AG09309 (cell line): ENCODE measurements around the gene DNMT3A.

Source experiments
- DNase-seq: peaks from one replicate; pipeline ENCODE4 v3.0.0-alpha.2; 2010; ENCODE audit warnings: low read depth
- H3K4me3 ChIP-seq: 2 replicates; pipeline ENCODE4 v1.5.1; 2011; ENCODE audit warnings: mild to moderate bottlenecking, low read depth, low read length, moderate library complexity; ENCODE audit not compliant: control insufficient read depth
- TF ChIP-seq, protein P1 (sequence below): IDR thresholded peaks from 2 replicates; pipeline ENCODE4 v1.5.1; 2011; ENCODE audit warnings: mild to moderate bottlenecking, low read depth, low read length, inconsistent platforms; ENCODE audit not compliant: insufficient read depth, control insufficient read depth; ENCODE audit errors: missing control alignments

The DNMT3A gene

GRCh38 chr2:25246001-25246400 is 95.7 kb downstream of the DNMT3A start:
- H3K4me3 ChIP-seq, result no peak overlapping the region
- no peak for DNase-seq
- TF ChIP-seq, protein P1, sequence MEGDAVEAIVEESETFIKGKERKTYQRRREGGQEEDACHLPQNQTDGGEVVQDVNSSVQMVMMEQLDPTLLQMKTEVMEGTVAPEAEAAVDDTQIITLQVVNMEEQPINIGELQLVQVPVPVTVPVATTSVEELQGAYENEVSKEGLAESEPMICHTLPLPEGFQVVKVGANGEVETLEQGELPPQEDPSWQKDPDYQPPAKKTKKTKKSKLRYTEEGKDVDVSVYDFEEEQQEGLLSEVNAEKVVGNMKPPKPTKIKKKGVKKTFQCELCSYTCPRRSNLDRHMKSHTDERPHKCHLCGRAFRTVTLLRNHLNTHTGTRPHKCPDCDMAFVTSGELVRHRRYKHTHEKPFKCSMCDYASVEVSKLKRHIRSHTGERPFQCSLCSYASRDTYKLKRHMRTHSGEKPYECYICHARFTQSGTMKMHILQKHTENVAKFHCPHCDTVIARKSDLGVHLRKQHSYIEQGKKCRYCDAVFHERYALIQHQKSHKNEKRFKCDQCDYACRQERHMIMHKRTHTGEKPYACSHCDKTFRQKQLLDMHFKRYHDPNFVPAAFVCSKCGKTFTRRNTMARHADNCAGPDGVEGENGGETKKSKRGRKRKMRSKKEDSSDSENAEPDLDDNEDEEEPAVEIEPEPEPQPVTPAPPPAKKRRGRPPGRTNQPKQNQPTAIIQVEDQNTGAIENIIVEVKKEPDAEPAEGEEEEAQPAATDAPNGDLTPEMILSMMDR, result no peak

- DNase-seq, result no peak
- TF ChIP-seq, protein P1, result no peak
- no peak overlapping the region for H3K4me3 ChIP-seq
These were observed 96.6 kb downstream of the DNMT3A start for GRCh38 chr2:25245141-25245540.

- no peak for DNase-seq
- TF ChIP-seq, protein P1, result no peak
These were observed 97.7 kb downstream of the DNMT3A start for GRCh38 chr2:25243995-25244394.

DNA sequence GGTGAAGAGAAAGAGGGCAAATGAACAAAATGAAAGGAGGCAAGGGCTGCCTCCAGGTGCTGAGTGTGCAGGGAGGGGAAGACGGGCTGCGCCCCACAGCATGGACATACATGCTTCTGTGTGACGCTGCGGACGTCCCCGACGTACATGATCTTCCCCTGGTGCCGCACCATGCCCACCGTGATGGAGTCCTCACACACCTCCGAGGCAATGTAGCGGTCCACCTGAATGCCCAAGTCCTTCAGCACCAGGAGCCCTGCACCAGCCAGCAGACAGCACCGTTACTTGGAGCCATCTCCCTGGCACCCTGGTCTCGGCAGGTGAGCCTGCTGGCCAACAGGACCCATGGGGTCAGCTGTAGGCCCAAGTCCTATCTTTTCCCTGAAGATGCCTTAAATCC is 100.3 kb downstream of the DNMT3A start:
- DNase-seq, result no peak
- no peak overlapping the region for H3K4me3 ChIP-seq
- TF ChIP-seq, protein P1, result no peak

More at GRCh38 chr2:25243995-25244394, 97.7 kb downstream of the DNMT3A start:
- H3K4me3 ChIP-seq, result no peak overlapping the region

DNA sequence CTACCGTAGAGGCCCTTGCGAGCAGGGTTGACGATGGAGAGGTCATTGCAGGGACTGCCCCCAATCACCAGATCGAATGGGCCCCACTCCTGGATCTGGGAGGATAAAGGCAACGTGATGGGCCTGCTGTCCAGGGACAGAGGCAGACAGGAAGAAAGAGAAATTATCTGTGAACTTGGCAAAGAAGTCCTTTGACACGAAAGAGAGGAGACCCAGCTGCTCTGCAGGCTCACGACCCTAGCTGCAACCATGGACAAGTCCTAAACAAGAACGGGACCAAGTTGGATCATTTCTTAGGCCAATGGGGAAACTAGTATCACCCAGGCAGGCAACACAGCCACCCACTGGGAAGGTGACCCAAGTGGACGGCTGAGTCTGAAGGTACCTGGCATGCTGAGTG is 101.1 kb downstream of the DNMT3A start:
- DNase-seq, result no peak
- H3K4me3 ChIP-seq, result no peak overlapping the region
- TF ChIP-seq, protein P1, result no peak

DNA sequence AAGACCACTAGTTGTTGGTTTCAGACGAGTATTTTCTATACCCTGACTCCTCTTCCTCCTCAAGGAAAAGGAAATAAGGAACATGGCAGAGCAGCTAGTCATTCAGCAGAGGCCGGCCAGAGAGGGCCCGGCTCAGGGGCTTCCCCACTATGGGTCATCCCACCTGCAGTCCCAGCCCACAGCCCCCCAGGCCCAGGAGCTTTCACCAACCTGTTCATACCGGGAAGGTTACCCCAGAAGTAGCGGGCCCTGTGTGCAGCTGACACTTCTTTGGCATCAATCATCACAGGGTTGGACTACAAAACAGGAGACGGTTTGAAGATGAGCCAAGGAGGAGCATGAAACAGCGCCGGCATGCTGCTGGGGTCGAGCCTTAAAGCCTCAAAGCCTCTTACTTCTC is 102.8 kb downstream of the DNMT3A start:
- TF ChIP-seq, protein P1, result no peak
- H3K4me3 ChIP-seq, result no peak overlapping the region
- DNase-seq, result no peak

- DNase-seq, result no peak
- TF ChIP-seq, protein P1, result no peak
- H3K4me3 ChIP-seq, result no peak overlapping the region
These were observed 104.0 kb downstream of the DNMT3A start for GRCh38 chr2:25237764-25238163.
